AG04450 (cell line): Measurements from ENCODE around the gene DNAH8. TPM values are rescaled to one million over a fixed set of nuclear protein-coding genes. Genes with fewer than 3 reads are reported as not detected.

ENCODE experiments used
- CTCF ChIA-PET: fragments of 300-600, 350-600 bp; formaldehyde crosslinking; extraction: SDS; loops from one replicate; lab custom pipeline; 2022; ENCODE audit warnings: antibody characterized with exemption, inconsistent platforms; lab: Charles Lee
- POLR2A ChIA-PET: fragments of 350-600 bp; formaldehyde crosslinking; extraction: SDS; loops from one replicate; lab custom pipeline; 2021; ENCODE audit warnings: antibody characterized with exemption, inconsistent platforms; lab: Yijun Ruan, JAX
- DNase-seq: peaks from one replicate; pipeline ENCODE4 v3.0.0-alpha.2; 2011; ENCODE audit warnings: low read depth, low spot score
- H3K27ac ChIP-seq: one replicate; pipeline ENCODE4 v1.5.1; 2012; ENCODE audit warnings: low read depth, low read length, control low read depth
- H3K27me3 ChIP-seq: one replicate; pipeline ENCODE4 v1.6.0; 2012; ENCODE audit warnings: low read length; ENCODE audit not compliant: control insufficient read depth, insufficient read depth
- H3K4me3 ChIP-seq: 2 replicates; pipeline ENCODE4 v1.5.1; 2011; ENCODE audit warnings: mild to moderate bottlenecking, low read depth, low read length, control low read depth
- H3K9me3 ChIP-seq: 2 replicates; pipeline ENCODE4 v1.5.1; 2012; ENCODE audit warnings: low read length; ENCODE audit not compliant: control insufficient read depth, insufficient read depth
- CTCF ChIP-seq: IDR thresholded peaks from 2 replicates; pipeline ENCODE4 v1.5.1; 2011; ENCODE audit warnings: low read depth, low read length, control low read depth, inconsistent platforms
- polyA plus RNA-seq: library from polyadenylated mRNA; depleted of rRNA; stranded (reverse); fragments of >200 nt; gene quantifications from 2 replicates; pipeline ENCODE4 v1.2.3, GENCODE V29; 2011

DNAH8 gene
- polyA plus RNA-seq, 1 experiment: not detected

- H3K27me3 ChIP-seq: peaks cover 21% of the 10 kb centered on the region
- DNase-seq: no peak
- H3K4me3 ChIP-seq: no peak overlapping the region
- CTCF ChIA-PET: no interaction called here
- TF ChIP-seq CTCF: peak; percentile 26; the same call in 1 of the 2 replicates
- H3K9me3 ChIP-seq: no peaks in the 10 kb centered on the region
- POLR2A ChIA-PET: no interaction called here
- no peak overlapping the region for H3K27ac ChIP-seq
Measured at GRCh38 chr6:38720295-38720694, 5.2 kb downstream of the DNAH8 start.

GRCh38 chr6:38722038-38722437 lies 6.9 kb downstream of the DNAH8 start:
- ChIA-PET POLR2A (no interaction called here), CTCF (no interaction called here)
- Histone ChIP-seq H3K27me3 (peaks cover 14% of the 10 kb centered on the region), H3K4me3 (no peak overlapping the region), H3K27ac (no peak overlapping the region), H3K9me3 (no peaks in the 10 kb centered on the region)
- TF ChIP-seq CTCF: no peak
- no peak for DNase-seq

GRCh38 chr6:38722727-38723334 lies 7.7 kb downstream of the DNAH8 start:
- Histone ChIP-seq H3K27me3 (peaks cover 14% of the 10 kb centered on the region), H3K27ac (no peak overlapping the region), H3K9me3 (no peaks in the 10 kb centered on the region), H3K4me3 (no peak overlapping the region)
- DNase-seq: no peak
- POLR2A ChIA-PET: no interaction called here
- TF ChIP-seq CTCF: no peak
- CTCF ChIA-PET: no interaction called here

- CTCF ChIA-PET: no interaction called here
- TF ChIP-seq CTCF: no peak
- POLR2A ChIA-PET: no interaction called here
- Histone ChIP-seq H3K27me3 (peaks cover 14% of the 10 kb centered on the region), H3K4me3 (no peak overlapping the region), H3K27ac (no peak overlapping the region), H3K9me3 (no peaks in the 10 kb centered on the region)
- DNase-seq: no peak
Measured at GRCh38 chr6:38723783-38724182, 8.7 kb downstream of the DNAH8 start.

GRCh38 chr6:38724343-38724742 lies 9.2 kb downstream of the DNAH8 start:
- no peak for DNase-seq
- H3K27me3 ChIP-seq: peaks cover 13% of the 10 kb centered on the region
- no peak overlapping the region for H3K4me3 ChIP-seq
- TF ChIP-seq CTCF: no peak
- H3K27ac ChIP-seq: no peak overlapping the region
- ChIA-PET CTCF (no interaction called here), POLR2A (no interaction called here)
- no peaks in the 10 kb centered on the region for H3K9me3 ChIP-seq
